ENCODE results near the gene LDB3.

The LDB3 gene

DNA sequence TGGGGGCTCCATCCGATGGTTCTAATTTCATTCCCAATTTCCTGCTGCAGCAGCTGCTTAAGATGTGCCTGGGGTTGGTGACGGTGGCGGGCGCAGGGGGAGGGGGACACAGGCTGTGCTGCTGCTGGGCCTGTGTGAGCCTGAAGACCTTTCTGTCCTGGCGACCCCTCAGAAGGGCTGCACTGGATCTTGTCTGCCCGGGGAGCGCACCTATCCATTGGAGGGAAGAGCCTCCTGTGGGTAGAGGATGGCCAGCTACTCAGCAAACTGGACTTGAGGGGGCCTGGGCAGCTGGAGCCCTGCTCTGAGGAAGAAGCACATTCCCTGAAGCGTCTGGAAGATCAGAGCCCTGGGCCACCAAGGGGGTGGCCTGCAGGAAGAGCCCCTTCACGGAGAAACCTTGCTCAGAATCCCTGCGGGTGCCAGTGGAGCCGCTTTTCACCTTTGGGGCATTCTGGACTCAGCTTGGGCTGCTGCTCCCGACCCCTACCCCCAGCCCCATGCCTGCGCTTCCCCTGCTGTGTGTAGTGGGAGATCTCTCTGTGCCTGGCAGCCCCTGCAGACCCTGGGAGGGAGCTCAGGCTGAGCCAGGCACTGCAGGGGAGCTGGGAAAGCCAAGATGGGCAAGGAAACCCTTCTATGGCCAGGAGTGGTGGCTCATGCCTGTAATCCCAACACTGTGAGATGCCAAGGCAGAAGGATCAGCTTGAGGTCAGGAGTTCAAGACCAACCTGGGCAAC lies 17.8 kb downstream of the LDB3 start:
- DNase-seq (ENCODE audit: low read depth) = no peak

GRCh38 chr10:86686972-86687371 lies 18.7 kb downstream of the LDB3 start:
- no peak for DNase-seq (ENCODE audit: low read depth)

GRCh38 chr10:86687750-86688149 lies 19.4 kb downstream of the LDB3 start:
- DNase-seq (ENCODE audit: low read depth) = peak; percentile 83

DNA sequence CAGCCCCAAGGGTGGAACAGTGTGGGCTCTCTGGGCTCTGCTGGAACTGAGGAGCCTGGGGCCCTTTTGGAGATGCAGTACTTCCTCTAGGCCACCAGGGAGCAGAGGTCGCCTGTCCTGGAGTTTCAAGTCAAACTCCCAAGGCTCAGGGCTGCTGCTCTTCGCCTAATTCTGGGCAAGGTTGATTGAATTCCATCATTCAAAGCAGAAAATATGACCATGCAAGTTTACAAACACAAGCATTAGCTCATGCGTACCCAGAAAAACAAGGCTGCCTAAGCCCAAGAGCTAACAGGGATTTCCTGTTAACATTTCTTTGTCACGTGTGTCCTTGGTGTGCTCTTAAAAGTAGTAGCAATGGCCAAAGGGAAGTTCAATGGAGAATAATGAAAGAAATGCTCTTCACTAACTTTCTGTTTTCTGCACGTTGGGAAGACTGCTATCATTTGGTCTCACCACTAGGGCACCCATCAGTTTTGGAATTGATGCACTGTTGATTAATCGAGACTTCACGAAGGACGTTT lies 20.1 kb downstream of the LDB3 start:
- peak; percentile 75 for DNase-seq (ENCODE audit: low read depth)

- no peak for DNase-seq (ENCODE audit: low read depth)
These were observed 20.8 kb downstream of the LDB3 start for GRCh38 chr10:86689146-86689545.

GRCh38 chr10:86690231-86690630 lies 21.9 kb downstream of the LDB3 start:
- no peak for DNase-seq (ENCODE audit: low read depth)

DNA sequence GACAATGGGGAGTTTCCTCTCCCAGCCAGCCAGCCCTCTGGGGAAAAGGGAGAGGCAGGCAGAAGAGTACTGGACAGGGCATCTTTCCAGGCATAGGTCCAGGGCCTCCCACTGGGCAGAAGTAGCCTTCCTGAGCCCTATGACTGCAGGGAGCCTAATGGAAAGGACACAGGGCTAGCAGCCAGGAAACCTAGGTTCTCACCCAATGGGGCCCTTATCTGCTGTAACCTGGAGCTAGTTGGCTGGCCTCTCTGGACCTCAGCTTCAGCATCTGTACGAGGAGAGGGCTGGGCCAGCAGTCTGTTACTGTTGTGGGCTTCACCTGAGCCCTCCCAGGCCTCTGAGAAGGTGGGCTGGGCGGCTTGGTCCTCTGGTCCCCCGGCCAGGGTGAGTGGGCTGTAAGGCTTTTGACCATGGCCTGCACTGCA lies 22.4 kb downstream of the LDB3 start:
- DNase-seq (ENCODE audit: low read depth) = no peak

DNA sequence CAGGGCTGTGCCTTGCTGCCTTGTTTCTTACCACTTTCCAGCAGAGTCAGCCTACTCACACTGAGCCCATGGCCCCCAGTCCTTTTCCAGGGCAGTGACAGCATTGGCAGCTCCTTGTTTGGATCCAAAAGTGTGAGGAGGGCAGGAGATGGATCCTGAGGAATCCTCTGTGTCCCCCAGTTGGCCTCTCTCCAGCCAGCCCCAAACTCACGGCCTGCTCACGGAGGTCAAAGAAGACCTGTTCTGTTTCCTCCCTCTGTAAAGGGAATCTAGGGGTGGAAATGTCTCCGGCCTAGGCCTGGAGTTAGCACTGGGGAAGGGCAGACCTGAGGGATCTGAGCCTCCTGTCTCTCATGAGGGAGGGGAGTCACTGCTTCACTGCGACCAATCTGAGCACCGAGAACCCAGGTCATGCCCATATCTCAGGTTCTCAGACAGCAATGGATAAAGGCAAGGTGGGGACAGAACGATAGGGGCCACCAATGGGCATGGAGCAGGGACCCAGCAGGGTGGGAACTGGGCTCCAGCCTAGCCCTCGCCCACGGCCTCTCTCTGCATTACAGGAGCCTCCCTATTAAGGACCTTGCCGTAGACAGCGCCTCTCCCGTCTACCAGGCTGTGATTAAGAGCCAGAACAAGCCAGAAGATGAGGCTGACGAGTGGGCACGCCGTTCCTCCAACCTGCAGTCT lies 23.2 kb downstream of the LDB3 start:
- DNase-seq (ENCODE audit: low read depth) = no peak

DNA sequence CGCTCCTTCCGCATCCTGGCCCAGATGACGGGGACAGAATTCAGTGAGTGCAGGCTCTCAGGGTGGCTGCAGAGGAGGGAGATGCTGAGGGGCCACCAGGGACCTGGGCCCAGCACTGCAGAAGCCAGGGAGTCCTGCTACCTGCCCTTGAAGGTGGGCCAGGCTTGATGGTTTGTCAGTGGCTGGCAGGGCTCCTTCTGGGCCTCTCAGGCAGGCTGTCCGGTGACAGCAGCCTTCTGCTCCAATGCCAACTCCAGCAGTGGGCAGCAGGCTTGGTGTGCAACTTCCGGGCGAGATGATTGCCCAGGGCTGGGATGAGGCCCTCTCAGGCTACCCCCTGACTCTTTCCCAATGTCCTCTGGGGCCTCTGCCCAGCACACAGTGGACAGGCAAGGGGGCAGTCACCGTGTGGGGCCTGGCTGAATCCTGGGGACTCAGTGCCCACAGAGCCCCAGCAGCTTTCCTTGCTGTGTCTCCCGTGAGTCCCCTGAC lies 23.8 kb downstream of the LDB3 start:
- DNase-seq (ENCODE audit: low read depth) = no peak

DNA sequence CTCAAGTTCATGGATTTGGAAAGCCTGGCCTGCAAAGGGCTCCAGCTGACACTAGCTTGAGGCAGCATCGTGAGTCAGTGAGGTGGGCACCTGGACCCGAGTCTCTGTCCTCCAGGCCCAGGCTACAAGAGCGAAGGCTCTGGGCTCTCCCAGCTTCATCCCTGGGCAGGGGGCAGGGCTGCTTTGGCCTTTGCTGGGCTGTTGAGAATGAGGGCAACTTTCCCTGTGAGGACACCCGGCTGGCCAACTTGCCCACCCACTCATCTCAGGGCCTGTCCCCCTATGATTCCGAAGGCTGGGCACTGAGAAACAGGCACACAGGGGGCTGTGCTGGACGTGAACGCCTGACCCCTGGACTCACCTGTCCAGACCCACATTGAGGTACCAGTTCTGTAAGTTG lies 24.4 kb downstream of the LDB3 start:
- DNase-seq (ENCODE audit: low read depth) = no peak

- DNase-seq (ENCODE audit: low read depth) = no peak
These were observed 25.0 kb downstream of the LDB3 start for GRCh38 chr10:86693275-86693674.

- DNase-seq (ENCODE audit: low read depth) = peak; percentile 50
These were observed 25.5 kb downstream of the LDB3 start for GRCh38 chr10:86693721-86694369.

- DNase-seq (ENCODE audit: low read depth) = no peak
These were observed 30.1 kb downstream of the LDB3 start for GRCh38 chr10:86698207-86698940.

- no peak for DNase-seq (ENCODE audit: low read depth)
These were observed 30.8 kb downstream of the LDB3 start for GRCh38 chr10:86699125-86699524.

DNA sequence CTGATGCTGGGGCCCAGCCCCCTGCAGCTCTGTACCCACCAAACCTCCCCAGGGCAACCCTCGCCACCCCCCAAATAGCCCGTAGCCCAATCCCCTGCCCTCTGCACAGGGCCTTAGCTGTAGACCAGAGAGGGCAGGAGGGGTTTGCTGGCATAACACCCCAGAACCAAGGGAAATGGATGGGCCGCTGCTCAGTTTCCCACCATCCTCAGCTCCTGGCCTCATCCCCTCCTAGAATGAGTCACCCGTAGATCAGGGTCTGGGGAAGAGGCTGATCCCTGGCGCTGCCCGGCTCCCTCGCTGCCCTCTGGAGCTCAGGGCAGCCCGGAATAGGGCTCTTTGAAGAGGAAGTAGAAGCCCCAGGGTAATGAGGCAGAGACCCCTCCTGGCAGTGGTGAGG lies 31.2 kb downstream of the LDB3 start:
- DNase-seq (ENCODE audit: low read depth) = no peak

GRCh38 chr10:86699991-86700840 lies 31.9 kb downstream of the LDB3 start:
- DNase-seq (ENCODE audit: low read depth) = no peak

GRCh38 chr10:86700851-86701617 lies 32.7 kb downstream of the LDB3 start:
- no peak for DNase-seq (ENCODE audit: low read depth)

DNA sequence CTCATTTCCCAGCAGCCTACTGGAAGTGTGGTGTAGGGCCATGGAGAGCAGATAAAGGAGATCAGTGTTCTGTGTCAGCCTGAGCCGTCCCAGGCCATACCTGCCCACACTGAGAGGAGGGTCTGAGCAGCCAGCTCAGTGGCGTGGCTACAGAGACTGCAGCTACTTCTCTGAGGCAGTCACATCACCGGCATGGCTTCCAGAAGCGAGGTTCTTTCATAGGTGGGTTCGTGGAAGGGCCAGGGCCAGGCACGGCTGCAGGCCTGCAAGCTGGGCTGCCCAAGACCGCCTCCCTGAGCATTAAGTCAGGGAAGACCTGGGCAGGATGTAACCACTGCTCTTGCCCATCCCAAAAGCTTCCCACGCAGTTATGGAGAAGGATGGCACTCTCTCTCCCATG lies 34.9 kb downstream of the LDB3 start:
- DNase-seq (ENCODE audit: low read depth) = no peak

DNA sequence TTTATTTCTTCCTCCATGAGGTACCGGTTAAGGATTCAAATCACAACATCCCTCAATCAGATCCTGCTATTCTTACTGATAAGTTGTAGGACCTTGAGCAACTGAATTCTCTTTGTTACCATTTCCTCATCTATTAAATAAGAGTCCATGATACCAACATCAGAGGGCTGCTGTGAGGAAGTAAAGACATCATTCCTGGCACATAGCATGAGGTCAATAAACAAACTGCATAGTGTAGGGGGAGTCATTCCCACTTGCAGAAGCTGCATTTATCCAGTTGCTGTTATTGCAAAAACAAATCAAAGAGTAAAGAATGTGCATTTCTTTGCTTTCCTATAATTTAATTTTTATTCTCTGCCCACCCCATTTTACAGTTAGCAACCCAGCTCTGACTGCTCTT lies 36.8 kb downstream of the LDB3 start:
- no peak for DNase-seq (ENCODE audit: low read depth)

DNA sequence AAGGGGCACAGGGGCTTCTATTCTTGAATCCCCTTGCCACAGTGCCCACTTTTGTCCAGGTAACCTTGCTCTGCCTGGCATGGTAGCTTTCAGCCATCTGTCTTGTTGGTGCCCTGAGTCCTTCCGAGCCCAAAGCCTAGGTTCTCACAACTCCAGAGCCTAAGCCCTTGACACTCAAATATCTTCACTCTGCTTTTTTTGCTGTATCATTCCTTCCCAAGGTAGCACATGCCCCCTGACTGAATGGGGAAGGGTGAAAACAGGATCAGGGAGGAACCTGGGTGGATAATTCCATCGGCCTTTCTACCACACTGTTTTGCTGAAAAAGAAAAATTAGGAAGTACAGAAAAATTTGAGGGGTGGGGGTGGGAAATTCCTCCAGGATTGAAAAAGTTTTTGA lies 37.6 kb downstream of the LDB3 start:
- DNase-seq (ENCODE audit: low read depth) = no peak

Measured in iris pigment epithelial cell (primary cell).